Fibroblast of mammary gland (primary cell): Measurements from ENCODE around the gene DSG3.

Experiments used
- DNase-seq: peaks from one replicate; pipeline ENCODE4 v3.0.0-alpha.2; 2010; ENCODE audit warnings: low read depth
- H3K4me3 ChIP-seq: 2 replicates; pipeline ENCODE4 v1.5.1; 2011; ENCODE audit warnings: low read depth, mild to moderate bottlenecking, low read length, moderate library complexity; ENCODE audit not compliant: control insufficient read depth
- CTCF ChIP-seq: conservative IDR thresholded peaks from 2 replicates; pipeline ENCODE4 v1.5.1; 2011; ENCODE audit warnings: low read depth, low read length, inconsistent platforms; ENCODE audit not compliant: control insufficient read depth, insufficient read depth

DSG3 gene

GRCh38 chr18:31487246-31488015 lies 39.9 kb downstream of the DSG3 start:
- DNase-seq, result peak; percentile 92
- TF ChIP-seq CTCF, result no peak
- no peak overlapping the region for H3K4me3 ChIP-seq

GRCh38 chr18:31489311-31489710 lies 41.8 kb downstream of the DSG3 start:
- DNase-seq, result peak; percentile 8
- H3K4me3 ChIP-seq, result no peak overlapping the region
- no peak for TF ChIP-seq CTCF

- H3K4me3 ChIP-seq, result no peak overlapping the region
- DNase-seq, result no peak
- TF ChIP-seq CTCF, result no peak
Observed at GRCh38 chr18:31490387-31490786, 42.8 kb downstream of the DSG3 start.

GRCh38 chr18:31490833-31491232 lies 43.3 kb downstream of the DSG3 start:
- no peak for DNase-seq
- no peak for TF ChIP-seq CTCF

GRCh38 chr18:31491586-31491985 lies 44.0 kb downstream of the DSG3 start:
- no peak for DNase-seq
- TF ChIP-seq CTCF, result no peak
- H3K4me3 ChIP-seq, result no peak overlapping the region

More at GRCh38 chr18:31490833-31491232, 43.3 kb downstream of the DSG3 start:
- H3K4me3 ChIP-seq, result no peak overlapping the region

- no peak for DNase-seq
- TF ChIP-seq CTCF, result no peak
- no peak overlapping the region for H3K4me3 ChIP-seq
Observed at GRCh38 chr18:31492671-31493070, 45.1 kb downstream of the DSG3 start.
